ENCODE results near the gene CILP.

GRCh38 chr15:65255486-65256140, 44.3 kb upstream of the CILP start:
- TF ChIP-seq, protein P1, sequence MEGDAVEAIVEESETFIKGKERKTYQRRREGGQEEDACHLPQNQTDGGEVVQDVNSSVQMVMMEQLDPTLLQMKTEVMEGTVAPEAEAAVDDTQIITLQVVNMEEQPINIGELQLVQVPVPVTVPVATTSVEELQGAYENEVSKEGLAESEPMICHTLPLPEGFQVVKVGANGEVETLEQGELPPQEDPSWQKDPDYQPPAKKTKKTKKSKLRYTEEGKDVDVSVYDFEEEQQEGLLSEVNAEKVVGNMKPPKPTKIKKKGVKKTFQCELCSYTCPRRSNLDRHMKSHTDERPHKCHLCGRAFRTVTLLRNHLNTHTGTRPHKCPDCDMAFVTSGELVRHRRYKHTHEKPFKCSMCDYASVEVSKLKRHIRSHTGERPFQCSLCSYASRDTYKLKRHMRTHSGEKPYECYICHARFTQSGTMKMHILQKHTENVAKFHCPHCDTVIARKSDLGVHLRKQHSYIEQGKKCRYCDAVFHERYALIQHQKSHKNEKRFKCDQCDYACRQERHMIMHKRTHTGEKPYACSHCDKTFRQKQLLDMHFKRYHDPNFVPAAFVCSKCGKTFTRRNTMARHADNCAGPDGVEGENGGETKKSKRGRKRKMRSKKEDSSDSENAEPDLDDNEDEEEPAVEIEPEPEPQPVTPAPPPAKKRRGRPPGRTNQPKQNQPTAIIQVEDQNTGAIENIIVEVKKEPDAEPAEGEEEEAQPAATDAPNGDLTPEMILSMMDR (IDR thresholded peaks at IDR 0.05; ENCODE audit: low read depth, low read length) = no peak
- no peak for TF ChIP-seq EZH2phosphoT487 (IDR thresholded peaks at IDR 0.05; ENCODE audit: low read depth)

All from OCI-LY3 (cell line).